Activated T-cell treated with anti-CD3 and anti-CD28 coated beads for 48 hours (primary cell): ENCODE data around the gene RNF187.
A peak's percentile ranks its signal among the peaks of the same experiment; 100 is the strongest.
"Not testable (repeated sequence)": the region's sequence is repeated elsewhere in the genome, so short reads cannot be mapped to it uniquely, and the experiment has no call there.

Source experiments
- DNase-seq: peaks from one replicate; pipeline ENCODE4 v3.0.0-alpha.2; 2020; ENCODE audit warnings: low read depth

RNF187 gene

DNA sequence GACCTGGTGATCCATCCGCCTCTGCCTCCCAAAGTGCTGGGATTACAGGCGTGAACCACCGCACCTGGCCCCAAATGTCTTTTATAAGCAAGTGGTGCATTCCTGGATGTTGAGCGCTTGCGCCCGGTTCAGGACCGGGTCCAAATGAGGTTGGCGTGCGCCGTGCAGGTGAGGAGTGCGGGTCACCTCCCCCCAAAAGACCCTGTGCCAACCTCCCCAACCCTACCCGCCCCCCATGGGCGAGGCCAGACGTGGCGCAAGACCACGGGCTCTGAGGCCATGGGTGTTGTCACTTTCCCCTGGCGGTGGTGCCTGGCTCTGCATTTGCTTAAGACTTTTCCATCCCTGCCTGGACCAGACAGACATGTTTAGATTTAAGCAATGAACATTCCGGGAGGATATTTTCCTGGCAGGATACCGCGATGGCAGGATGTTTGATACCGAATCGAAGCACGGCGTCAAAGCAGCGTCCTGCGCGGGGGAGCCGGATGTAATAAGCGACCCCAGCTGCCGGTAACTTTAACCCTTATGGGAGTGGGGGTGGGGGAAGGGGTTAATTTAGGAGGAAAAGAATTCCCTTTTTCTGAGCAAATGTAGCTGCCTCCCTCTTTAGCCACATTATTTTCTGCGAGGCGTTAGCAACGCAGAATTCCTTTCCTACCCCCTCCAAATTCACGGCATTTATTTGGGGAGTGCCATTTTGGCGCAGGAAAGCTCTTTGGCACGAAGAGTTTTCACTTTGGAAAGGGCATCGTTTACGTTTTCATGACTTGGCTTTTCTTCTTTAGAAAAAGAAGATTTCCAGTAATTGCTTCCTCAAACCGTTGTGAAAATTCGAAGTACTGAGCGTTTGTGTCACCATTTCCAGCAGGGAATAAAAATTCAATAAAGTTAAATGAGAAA, 27.8 kb upstream of the RNF187 start:
- peak; percentile 56 for DNase-seq

DNA sequence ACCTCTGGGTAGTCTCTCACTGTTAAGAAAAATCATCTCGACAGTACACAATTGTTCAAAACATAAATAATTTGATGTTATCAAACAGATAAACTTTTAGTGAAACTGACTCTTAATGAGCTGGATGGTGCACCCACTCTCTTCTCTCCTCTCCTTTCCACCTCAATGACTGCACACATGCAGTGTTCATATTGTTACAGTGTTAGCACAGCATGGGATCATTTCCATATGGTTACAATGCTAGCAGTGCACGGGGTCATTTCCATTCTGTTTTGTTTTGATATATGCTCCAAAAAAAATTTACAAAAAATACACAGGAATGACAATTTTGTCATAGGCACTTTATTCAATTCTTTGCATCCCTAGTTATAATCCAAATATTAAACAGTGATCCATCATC, 26.4 kb upstream of the RNF187 start:
- no peak for DNase-seq

DNA sequence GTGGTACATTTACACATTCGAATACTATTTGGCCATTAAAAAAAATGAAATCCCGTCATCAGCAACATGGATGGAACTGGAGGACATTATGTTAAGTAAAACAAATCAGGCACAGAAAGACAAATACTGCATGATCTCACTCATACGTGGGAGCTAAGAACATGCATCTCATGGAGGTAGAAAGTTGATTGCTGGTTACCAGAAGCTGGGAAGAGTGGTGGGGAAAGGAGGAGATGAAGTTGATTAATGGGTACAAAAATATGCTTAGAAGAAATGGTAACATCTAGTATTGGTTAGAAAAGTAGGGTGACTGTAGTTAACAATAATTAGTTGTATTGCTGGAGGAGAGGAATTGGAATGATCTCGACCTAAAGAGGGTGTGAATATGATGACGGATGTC, 24.6 kb upstream of the RNF187 start:
- no peak for DNase-seq

DNA sequence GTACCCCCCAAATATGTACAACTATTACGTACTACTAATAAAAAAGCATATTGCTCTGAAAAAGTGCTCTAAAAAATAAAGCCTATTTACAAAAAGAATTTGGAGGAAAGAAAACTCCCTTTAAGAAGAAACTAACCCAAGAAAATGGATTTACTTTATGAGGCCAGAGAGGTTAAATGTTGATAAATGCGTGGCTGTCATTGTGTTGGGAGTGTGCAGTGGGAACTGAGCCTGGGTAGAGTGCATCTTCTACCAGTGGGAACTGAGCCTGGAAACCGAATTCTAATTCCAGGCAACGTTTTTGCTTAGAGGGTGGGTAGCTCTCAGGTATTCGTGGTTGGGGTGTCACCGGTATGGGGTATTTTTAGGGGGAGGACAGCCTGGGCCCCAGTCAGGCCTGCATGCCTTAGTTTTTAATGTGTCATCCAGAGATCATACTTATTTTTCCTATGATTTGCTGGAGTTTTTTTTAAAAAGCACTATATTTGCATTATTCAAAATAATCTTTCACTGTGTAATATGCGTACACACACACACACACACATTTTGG, 24.1 kb upstream of the RNF187 start:
- no peak for DNase-seq

DNA sequence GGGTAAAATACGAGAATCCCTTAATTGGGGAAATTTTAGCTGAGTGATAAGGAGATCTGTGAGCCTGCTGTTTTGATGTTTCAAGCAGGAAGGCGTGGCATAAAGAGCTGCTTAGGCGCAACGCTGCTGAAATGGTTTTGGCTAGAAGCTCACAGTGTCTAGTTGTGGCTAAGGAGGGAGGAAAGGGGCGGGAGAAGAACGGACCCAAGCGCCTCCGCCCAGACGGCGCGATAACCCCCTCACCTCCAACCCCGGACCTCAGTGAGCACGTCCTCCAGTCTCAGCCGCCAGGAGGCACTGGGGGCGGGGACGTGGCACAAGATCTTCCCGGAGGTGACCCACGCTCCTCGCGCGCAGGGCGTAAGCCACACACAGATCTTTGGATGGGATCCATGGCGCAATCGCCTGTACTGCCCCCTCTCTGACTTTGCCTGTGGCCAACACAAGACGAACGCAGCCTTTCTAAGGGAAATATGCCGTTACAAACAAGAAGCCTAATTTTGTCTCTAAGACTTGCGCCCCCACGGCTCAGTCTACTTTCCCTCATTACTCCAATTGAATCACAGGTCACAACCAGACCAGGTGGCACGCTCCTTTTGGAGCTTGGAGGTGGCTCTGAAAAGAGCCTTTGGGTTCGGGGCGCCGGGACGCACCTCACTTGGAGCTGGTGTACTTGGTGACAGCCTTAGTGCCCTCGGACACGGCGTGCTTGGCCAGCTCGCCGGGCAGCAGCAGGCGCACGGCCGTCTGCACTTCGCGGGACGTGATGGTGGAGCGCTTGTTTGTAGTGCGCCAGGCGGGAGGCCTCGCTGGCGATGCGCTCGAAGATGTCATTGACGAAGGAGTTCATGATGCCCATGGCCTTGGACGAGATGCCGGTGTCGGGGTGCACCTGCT, 23.4 kb upstream of the RNF187 start:
- peak; percentile 73 for DNase-seq

DNA sequence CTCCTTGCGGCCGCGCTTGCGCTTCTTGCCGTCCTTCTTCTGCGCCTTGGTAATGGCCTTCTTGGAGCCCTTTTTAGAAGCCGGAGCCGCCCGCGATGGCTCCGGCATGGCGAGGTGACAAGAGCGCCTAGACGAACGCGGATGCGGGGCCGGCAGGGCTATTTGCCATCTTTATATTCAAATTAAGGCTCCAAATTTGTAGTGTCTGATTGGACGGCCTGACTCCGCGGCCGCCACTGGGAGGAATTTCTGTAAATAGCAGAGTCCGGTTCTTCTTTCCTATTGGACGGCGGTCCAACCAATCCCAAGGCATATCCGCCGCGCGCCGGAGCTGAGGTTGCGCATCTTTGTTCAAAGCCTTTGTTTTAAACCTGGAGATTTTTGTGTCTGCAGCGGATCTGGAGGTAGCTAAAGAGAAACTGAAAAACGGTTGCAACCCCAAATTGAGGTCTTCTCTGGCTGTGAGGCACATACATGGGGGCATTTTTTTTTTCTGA, 22.6 kb upstream of the RNF187 start:
- DNase-seq, result peak; percentile 81

DNA sequence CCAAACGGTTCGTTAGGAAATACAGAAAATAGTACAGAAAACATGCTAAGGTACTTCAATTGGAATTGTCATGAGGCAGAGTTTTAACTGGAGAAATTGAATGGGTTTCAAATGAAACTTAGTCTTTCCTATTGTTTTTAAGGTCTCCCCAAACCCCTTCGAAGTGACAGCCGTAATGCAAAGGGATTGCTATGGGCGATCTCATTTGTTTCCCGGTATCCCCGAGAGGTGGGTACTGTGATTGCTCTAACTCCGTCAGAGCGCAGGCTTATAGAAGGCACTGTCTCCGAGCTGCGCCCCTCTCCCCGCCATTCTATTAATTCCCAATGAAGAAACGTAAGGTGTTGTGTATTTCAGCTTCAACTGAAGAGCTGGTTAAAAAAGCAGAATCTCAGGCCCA, 22.0 kb upstream of the RNF187 start:
- no peak for DNase-seq

DNA sequence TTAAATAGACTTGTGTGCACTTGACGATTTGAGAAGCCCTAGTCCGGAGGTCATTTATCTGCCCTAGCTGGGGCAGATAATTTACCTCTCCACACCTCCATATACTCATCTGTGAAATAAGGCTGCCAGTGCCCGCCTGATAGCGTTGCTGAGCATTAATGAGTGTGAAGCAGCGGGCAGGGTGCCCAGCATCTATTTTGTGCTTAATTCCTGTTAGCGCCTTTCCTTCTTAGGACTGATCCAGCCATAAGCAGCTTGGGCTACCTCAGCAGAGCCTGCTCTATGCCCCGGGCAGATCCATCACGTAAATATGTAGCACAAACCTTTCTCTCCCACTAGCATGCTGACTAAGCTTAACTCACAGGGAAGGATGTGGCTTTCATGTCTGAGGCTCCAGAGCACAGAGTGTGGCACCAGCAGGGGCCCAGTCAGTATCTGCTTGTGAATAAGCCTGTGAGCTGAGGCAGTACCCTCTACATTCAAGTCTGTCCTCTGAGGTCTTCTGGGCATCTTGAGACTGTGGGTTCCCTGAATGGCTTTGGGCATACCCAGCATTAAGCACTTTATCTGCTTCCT, 21.5 kb upstream of the RNF187 start:
- no peak for DNase-seq

DNA sequence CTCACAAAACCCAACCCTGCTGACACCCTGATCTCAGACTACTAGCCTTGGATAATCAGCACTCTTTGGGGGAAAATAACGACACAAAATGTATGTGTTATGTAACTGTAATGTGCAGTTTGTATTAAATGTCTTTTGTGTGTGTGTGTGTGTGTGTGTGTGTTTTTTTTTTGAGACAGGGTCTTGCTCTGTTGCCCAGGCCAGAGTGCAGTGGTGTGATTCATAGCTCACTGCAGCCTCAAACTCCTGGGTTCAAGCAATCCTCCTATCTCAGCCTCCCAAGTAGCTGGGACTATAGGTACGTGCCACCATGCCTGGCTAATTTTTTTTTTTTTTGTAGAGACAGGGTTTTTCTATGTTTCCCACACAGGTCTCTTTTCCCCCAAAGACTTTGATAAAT, 19.0 kb upstream of the RNF187 start:
- DNase-seq, result not testable (repeated sequence)

DNA sequence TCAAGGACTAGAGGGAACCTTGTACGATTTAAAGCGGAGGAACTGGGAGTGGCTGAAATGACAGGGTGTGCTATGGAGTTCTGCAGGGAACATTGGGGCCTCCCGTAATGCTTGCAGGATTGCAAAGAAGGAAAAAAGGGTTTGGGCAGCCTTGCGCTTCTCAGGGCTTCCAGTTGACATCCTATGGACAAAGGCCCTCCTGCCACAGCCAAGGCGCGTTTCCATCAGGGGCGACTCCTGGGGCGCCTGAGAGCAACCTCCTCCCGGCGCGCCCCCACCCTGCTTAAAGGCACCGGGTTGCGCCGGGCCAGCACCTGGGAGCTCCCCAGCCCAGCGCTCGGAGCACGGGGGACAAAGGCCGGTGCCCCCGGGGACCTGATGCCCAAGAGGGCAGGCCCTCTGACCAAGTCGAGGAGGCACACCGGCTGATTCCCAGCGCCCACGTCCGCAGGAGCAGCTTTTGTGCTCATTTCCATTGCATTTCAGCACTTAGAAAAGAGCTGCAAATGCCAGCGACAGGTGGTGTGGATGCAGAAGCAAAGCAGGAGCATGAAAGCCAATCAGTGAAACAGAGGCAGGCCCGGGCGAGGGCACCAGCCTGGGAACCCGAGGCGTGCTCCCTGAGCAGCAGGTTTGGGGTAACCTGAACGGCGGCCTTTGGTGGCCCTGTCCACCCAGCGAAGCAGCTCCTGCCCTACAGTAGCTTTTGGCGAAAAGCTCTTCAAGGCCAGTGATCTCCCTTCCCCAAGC, 17.6 kb upstream of the RNF187 start:
- no peak for DNase-seq

DNA sequence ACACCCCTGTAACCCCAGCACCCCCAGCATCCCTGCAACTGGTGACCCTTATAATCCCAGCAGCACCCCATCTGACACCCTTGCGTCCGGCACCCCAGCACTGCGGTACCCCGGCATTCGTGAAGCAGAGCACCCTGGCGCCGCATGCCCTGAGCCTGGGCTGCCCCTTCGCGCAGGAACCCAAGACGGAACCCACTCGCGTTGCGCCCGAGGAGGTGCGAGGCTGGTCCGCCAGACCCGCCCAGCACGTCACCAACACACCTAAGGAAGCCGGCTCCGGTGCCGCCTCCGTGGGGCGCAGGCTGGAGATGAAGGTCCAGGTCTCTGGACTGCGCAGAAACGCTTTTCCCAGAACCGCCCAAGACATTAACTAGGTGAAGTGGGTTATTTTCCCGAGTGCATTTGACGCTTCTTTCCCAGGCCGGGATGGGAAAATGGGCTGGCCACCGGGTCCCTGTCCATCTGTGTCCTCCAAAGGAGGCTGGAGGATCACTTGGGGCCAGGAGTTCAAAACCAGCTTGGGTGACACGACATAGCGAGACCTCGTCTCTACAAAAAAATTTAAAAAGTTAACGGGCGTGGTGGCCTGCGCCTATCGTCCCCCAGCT, 15.9 kb upstream of the RNF187 start:
- DNase-seq, result no peak

DNA sequence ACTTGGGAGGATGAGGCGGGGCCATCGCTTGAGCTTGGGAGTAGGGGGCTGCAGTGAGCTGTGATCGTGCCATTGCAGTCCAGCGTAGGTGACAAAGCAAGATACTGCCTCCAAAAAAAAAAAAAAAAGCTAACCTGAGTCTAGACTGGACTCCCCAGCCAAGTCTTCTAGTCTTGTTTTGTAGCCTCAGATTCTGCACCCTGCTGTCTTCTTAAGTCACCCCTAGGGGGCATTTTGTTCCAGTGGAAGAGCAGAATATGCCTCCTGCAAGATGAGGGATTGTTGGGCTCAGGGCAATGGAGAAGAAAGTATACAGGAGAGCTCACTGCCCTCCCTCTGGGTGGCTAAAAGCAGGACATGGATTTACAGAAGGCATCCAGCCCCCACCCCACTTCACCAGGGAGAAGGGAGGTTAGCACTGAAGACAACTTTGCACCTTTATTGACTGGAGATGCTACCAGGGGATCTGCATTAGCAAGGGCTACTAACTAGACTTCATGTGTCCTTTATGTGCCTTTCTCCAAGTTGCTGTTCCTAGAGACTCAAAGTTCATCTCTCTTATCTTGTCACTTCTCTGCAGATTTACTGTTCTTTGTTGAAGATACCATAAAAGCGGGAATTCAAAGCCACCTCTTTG, 15.3 kb upstream of the RNF187 start:
- DNase-seq, result no peak

DNA sequence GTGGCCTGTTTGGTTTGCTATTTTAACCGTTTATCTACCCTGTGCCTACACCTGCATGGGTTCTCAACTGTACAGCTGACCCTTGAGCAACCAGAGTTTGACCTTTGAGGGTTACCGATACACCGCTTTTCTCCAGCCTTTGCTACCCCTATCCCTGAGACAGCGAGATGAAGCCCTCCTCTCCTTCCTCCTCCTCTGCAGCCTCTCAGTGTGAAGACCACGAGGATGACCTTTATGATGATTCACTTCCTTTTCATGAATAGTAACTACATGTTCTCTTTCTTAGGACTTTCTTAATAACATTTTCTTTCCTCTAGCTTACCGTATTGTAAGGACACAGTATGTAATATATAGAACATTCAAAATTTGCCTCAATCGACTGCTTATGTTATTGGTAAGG, 14.5 kb upstream of the RNF187 start:
- no peak for DNase-seq

DNA sequence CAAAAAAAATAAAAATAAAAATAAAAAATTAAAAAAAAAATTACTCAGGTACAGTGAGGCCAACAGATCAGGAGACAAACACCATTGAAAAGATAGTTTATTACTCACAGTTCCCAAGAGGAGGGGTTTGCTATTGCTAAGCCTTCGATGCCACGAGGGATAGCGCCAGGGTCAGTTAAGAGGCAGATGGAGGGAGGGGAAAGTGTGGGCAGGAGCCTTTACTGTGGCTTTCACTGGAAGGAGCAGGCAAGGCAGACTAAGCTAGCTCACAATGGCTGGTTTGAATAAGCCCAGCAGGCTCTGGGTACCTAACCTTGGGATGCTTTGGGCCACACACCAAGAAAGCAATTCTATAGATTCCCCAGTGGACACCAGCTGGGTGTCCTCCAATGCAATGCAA, 12.7 kb upstream of the RNF187 start:
- DNase-seq, result no peak

DNA sequence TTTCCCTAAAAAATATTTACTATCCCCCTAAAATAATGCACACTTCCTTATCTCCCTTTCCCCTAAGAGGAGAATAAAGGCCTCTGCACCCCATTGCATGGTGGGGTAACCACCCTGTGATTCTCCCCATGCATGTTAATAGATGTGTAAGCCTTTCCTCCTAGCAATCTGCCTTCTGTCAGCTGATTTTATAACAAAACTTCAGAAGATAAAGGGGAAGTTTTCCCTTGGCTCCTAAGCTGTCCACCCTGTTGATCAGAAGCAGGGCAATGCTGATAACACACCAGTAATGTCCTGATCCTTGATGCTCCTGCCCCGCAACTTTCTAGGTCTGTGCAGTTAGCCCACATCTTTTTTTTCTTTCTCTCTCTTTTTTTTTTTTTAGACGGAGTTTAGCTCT, 11.4 kb upstream of the RNF187 start:
- DNase-seq, result no peak

DNA sequence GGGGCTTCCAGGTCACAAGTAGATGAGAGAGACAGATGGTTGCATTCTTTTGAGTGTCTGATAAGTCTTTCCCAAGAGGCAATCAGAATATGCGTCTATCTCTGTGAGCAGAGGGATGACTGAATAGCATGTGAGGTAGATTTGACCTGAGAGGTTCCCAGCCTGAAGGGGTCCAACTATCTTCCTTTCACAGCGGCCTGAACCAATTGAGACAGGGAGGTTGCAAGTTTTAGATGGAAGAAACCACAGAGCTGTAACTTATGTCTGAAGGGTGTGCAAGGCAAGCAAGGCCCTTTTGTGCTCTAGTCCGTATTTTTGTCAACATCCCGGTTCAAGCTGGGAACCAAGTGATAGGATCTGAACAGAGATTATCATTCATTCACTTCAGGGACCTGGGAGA, 9.9 kb upstream of the RNF187 start:
- DNase-seq, result no peak

DNA sequence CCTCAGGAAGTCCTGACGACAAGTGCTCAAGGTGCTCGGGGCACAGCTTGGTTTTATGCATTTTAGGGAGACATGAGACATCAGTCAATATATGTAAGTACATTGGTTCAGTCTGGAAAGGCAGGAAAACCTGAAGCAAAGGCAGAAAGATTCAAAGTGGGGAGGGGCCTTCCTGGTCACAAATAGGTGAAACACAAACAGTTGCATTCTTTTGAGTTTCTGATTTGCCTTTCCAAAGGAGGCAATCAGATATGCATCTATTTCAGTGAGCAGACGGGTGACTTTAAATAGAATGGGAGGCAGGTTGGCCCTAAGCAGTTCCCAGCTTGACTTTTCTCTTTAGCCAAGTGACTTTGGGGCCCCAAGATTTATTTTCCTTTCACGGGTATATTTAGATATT, 8.9 kb upstream of the RNF187 start:
- no peak for DNase-seq

DNA sequence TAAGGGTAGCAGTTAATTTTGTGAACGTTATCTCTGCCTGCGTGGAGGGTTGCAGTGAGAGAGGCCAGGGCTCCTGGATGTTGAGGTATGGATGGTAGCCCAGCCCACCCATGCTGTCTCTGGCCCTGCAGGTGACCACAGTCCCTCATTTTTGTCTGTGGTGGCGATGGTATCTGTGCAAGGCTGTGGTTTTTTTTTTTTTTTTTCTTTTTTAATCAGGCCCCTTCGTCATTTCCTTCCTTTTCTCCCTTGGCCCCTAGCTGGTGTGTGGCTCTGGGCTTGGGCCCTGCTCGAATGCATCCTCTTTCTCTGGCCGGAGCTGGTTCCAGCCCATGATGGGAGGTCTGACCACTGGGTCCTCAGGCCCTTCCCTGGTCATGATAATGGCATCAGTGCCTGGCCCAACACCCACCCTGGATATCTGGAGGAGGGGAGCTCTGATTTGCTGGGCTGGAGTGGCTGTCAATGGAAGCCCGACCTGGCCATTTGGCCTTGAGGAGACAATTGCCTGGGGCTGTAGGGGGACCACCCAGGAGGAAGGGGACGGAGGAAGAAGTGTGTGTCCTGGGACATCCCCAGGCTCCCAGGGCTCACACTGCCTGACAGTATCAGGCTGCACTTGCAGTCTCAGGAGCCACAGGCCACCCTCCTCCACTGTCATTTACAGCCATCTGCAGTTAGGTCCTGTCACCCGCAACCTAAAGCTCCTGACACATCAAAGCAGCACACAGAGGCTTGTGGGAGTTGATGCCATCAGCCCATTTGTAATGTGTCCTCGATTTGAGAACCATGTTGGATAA, 8.1 kb upstream of the RNF187 start:
- no peak for DNase-seq

DNA sequence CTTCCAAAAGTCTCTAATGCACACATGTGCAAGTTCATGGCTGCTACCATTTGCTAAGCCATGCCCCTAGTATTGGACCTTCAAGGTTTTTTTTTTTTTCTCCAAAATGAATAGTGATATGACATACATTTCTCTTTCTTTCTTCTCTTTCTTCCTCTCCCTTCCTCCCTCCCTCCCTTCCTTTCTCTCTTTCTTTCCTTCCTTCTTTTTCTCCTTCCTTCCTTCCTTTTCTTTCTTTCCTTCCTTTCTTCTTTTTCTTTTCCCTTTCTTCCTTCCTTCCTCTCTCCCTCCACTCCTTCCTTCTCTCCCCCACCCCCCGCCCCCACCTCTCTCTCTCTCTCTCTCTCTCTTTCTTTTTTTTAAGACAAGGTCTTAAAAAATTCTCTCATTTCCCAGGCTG, 3.4 kb upstream of the RNF187 start:
- no peak for DNase-seq
